PC-9 (cell line): ENCODE data around the gene INKA2.

ENCODE experiments used
- CTCF ChIP-seq: fragments of 200-600 bp; sonication (generic); conservative IDR thresholded peaks from 2 replicates; pipeline ENCODE4 v1.6.1; 2017; ENCODE audit warnings: mixed run types, antibody characterized with exemption, mild to moderate bottlenecking, moderate library complexity
- EZH2 ChIP-seq: fragments of 200-600 bp; sonication (generic); IDR thresholded peaks from 2 replicates; pipeline ENCODE4 v1.8.0; 2017; ENCODE audit warnings: antibody characterized with exemption, low read depth

DNA sequence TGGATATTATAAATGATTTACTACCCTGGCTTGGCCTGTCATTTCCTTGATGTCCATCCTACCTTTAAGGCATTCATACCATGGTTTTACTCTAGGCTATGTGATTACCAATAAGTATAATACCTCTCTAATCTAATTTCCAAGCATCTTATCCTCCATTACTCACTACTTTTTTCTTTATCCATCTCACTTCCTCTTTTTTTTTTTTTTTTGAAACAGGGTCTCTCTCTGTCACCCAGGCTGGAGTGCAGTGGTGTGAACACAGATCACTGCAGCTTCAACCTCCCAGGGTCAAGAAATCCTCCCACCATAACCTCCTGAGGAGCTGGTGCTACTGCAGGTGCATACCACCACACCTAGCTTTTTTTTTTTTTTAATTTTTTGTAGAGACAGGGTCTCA is 39.9 kb downstream of the INKA2 start:
- no peak for TF ChIP-seq CTCF
- no peak for TF ChIP-seq EZH2
